K562 (cell line): ENCODE results near the gene CAMK2G. TPM values are rescaled to one million over a fixed set of nuclear protein-coding genes. Genes with fewer than 3 reads are reported as not detected.

ENCODE experiments used
- SIN3B ChIP-seq: fragments of 450-650 bp; IDR thresholded peaks from 2 replicates; pipeline ENCODE4 v1.6.1; 2017; ENCODE audit warnings: low read depth, mild to moderate bottlenecking, moderate library complexity
- STAG1 ChIP-seq: sonication (generic); formaldehyde crosslinking; IDR thresholded peaks from 2 replicates; pipeline ENCODE4 v1.5.0; 2020; ENCODE audit warnings: missing genetic modification reagents, borderline replicate concordance
- polyA plus RNA-seq, 8 experiments: library from polyadenylated mRNA; depleted of rRNA in 4 of 8; stranded (reverse) in 5 of 8; unstranded in 3 of 8; fragments of >200 nt; fragmentation: Nextera tagmentation in 2 of 8; fragmentation: Illumina TruSeq in 1 of 8; extraction: Ambion mirVana in 2 of 8; extraction: Trizol in 1 of 8; gene quantifications; 2 replicates each; pipeline versions ENCODE4 v1.2.1 to v1.2.3, GENCODE V29; 2011 to 2014; ENCODE audit warnings: inconsistent platforms in 1 of 8, missing spikeins in 1 of 8
- total RNA-seq, 7 experiments: library from RNA; depleted of rRNA in 6 of 7; stranded (reverse); fragments of >200 nt in 6 of 7; fragmentation: Illumina TruSeq in 2 of 7; extraction: Trizol in 2 of 7; gene quantifications; 2 replicates each; pipeline versions ENCODE4 v1.2.1 to v1.2.3, GENCODE V29; 2011 to 2021; ENCODE audit warnings: low replicate concordance in 1 of 7
- TF ChIP-seq, protein P1 (sequence below): sonication (generic); formaldehyde crosslinking; IDR thresholded peaks from 2 replicates; pipeline ENCODE4 v1.8.0; 2022; ENCODE audit warnings: missing genetic modification reagents, mild to moderate bottlenecking, moderate library complexity, borderline replicate concordance
- TF ChIP-seq, protein P2 (sequence below): sonication (generic); formaldehyde crosslinking; IDR thresholded peaks from 2 replicates; pipeline ENCODE4 v1.8.0; 2022; ENCODE audit warnings: mild to moderate bottlenecking, missing genetic modification reagents

CAMK2G gene
- total and polyA plus RNA-seq, 9 of the 15 experiments (the other 6 are each of a cell fraction or from before 2014, with no cell fraction given): 9.0 to 37.9 (median 32.6) TPM

DNA sequence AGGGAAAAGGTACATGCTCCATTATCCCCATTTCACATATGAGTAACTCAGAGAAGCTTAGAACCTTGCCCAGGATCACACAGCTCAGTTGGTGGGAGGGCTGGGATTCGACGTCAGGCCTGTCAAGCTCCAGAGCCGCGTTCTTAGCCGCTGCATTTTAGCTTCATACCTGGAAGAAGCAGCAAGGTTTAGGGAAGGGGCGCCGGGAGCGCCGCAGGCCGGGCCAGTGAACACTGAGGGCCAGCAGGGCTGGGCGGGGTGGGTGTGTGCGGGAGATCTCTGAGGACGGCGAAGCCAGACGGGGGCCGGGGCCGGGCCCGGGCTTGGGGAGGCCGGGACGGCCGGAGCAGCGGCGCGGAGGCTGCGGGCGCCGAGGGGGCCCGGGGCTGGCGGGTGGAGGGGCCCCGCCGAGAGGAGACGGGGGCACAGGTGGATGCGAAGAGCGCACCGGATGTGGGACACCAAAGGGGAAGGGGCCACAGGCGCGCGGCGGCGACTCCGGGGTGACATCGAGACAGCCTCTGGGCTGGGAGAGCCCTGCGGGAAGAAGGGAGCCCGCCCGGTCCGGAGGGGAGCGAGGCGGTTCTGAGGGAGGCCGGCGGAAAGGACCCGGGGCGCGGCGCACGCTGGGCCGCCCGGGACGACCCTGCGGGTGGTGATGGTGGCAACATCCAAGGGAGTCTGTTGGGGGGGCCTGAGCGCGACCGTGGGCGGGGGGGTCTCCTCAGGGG is 63.5 kb downstream of the CAMK2G start (continued):
- TF ChIP-seq, protein P1, sequence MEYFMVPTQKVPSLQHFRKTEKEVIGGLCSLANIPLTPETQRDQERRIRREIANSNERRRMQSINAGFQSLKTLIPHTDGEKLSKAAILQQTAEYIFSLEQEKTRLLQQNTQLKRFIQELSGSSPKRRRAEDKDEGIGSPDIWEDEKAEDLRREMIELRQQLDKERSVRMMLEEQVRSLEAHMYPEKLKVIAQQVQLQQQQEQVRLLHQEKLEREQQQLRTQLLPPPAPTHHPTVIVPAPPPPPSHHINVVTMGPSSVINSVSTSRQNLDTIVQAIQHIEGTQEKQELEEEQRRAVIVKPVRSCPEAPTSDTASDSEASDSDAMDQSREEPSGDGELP (CRISPR knock-in tag): peak; percentile 8; the same call in 1 of the 2 replicates
- 0 out of 2 replicates have a peak, but pooled peaks have one; percentile 17 for TF ChIP-seq STAG1 (CRISPR knock-in tag)
- TF ChIP-seq SIN3B: peak; percentile 43; the same call in 1 of the 2 replicates
- TF ChIP-seq, protein P2, sequence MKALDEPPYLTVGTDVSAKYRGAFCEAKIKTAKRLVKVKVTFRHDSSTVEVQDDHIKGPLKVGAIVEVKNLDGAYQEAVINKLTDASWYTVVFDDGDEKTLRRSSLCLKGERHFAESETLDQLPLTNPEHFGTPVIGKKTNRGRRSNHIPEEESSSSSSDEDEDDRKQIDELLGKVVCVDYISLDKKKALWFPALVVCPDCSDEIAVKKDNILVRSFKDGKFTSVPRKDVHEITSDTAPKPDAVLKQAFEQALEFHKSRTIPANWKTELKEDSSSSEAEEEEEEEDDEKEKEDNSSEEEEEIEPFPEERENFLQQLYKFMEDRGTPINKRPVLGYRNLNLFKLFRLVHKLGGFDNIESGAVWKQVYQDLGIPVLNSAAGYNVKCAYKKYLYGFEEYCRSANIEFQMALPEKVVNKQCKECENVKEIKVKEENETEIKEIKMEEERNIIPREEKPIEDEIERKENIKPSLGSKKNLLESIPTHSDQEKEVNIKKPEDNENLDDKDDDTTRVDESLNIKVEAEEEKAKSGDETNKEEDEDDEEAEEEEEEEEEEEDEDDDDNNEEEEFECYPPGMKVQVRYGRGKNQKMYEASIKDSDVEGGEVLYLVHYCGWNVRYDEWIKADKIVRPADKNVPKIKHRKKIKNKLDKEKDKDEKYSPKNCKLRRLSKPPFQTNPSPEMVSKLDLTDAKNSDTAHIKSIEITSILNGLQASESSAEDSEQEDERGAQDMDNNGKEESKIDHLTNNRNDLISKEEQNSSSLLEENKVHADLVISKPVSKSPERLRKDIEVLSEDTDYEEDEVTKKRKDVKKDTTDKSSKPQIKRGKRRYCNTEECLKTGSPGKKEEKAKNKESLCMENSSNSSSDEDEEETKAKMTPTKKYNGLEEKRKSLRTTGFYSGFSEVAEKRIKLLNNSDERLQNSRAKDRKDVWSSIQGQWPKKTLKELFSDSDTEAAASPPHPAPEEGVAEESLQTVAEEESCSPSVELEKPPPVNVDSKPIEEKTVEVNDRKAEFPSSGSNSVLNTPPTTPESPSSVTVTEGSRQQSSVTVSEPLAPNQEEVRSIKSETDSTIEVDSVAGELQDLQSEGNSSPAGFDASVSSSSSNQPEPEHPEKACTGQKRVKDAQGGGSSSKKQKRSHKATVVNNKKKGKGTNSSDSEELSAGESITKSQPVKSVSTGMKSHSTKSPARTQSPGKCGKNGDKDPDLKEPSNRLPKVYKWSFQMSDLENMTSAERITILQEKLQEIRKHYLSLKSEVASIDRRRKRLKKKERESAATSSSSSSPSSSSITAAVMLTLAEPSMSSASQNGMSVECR: peak; percentile 66
